Stimulated activated CD4-positive, alpha-beta T cell treated with anti-CD3 and anti-CD28 coated beads, Interleukin-12 subunit alpha, Interleukin-12 subunit beta, amount 100 ng/mL, for 4 hours (primary cell): ENCODE data around the gene RRP15.
A peak's percentile ranks its signal among the peaks of the same experiment; 100 is the strongest.

Source experiments
- DNase-seq: peaks from one replicate; pipeline ENCODE4 v3.0.0-alpha.2; 2020

Gene RRP15

DNA sequence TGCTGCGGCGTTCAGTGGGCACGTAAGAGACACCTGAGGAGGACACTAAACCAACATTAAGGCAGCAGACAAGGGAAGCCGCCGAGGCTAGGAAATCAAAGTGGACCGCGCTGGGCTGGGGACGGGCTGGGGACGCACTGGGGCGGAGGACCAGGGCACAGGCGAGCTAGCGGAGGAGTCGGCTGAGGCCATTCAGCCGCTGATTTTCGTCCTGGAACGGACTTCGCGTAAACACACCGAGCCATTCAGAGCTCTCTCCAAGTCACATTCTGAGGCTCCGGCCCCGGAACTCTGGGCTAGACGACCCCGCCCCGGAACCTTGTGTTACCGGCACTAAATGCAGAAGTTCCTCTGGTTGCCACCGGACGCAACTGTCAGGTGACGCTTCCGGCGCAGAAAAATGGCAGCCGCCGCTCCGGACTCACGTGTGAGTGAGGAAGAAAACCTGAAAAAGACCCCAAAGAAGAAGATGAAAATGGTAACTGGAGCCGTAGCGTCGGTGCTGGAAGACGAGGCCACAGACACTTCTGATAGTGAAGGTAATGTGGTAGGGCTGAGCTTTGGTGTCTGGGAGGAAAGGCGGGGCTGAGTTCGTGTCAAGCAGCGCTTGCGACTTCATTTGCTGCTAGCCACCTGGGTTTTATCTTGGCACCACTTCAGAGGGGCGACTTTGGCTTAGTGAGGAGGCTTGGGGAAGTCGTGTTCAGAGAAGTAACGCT is at the start of gene RRP15:
RRP15 (plus strand) TSS at position 377 of the 719 bp plus-strand sequence; CDS start at position 401, 24 bp downstream.
- peak; percentile 85 for DNase-seq

DNA sequence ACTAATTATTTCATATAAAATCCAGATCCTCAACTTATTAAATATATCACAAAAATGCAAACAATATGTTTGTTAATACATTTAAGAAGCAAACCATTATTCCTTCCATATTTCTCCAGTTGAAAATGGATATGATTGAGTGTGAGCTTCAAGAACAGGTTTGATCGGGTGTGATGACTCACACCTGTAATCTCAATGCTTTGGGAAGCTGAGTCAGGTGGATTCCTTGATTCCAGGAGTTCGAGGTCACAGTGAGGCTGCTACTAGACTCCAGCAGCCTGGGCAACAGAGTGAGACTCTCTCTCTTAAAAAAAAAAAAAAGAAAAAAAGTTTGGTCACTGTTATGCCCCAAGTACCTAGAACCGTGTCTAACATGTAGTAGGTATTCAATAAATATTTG is 42.9 kb upstream of the RRP15 start:
- no peak for DNase-seq

GRCh38 chr1:218247339-218247738 is 37.8 kb upstream of the RRP15 start:
- DNase-seq = no peak

DNA sequence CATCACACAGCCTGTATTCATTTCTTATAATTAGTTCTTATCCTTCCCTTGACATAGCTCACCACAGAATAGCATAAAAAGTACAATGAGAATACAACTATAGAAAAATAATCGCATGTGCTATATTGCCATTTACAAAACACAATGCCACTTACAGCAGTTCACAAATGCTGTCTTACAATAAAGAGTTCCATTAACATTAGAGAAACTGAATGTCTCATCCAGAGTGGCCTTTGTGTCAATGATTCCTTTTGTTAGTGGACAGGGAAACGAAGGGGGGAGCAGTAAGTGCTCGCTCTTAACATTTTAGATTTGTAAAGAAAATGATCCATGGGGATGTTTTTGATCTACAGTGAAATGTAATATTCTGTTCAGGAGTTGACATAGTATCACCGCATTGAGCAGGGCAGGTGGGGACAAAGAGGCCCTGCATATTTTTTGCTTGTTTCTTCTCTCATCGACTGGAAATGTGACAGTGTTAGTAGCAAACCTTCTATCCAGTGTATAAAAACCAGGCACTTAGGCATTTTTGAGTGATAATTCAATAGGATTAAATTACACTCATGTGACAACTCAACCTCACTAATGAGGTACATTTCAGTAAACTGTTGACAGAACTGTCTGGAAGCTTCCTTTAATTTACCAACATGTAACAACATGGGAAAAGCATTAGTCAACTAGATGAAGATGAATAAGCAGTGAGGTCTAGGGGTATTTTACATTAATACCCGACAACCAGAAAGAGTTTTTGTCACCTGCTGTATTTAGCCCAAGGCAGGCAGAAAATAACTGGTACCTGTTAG is 35.6 kb upstream of the RRP15 start:
- no peak for DNase-seq

GRCh38 chr1:218250492-218250891 is 34.6 kb upstream of the RRP15 start:
- no peak for DNase-seq

DNA sequence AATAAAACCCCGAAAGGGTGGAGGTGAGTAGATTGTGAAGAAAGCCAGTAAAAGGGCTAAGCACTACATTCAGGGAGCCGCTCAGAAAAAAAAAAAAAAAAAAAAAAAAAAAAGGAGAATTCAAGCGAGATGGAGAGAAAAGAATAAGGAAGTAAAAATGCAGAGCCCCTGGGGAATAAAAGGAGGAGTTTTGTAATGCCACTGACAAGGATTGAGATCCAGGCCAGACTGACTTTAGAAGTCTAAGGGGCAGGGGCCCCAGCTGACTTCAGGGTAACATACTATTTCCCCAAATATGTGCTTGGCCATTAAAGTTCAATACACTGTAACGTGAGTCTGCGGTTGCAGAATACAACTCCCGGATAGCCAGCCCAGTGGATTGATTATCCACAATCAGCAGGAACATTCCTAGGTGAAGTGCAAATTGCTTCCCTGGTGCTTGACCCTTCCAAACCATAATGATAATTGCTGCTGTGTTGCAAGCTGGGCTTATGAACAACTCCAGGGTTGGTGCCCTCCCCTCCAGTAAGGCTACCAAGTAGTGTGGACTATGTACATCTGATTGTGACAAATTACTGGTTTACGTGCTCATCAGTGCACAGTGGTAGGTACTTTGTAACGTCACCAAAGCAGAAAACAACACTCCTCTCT is 30.7 kb upstream of the RRP15 start:
- DNase-seq = no peak

DNA sequence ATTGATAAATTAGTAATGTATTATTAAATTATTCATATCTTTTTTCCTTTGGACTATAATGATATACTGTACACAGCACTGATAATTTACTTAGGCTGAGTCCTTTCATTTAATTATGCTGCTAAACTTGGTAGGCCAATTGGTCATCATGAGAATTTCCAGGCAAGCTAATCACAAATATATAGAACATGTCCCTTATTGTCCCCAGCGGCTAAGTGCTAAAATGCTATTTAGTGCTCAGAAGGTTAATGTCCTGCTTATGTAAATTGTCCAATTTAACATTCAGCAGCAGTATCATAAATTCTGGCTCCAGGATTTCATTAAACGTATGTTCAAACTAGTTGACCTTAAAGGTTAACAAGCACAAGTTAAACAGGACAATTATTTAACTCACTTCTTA is 30.0 kb upstream of the RRP15 start:
- no peak for DNase-seq

DNA sequence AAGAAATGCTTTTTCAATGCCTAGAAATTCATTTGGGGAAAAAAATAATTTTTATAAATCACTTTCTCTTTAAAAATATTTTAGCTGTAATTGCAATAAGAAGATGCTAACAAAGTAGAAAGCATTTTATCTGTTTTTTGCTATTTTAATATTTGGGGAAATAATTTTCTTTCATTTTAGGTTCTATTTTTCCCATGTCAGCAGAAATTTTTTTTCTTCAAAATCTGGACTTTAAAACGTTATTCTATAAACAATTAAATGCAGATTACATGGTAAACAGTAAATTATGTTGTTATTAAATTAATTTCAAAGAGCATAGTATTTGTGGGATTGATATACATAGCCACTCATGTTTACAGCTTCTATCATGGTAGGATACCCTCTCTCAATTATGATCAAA is 27.7 kb upstream of the RRP15 start:
- DNase-seq = no peak

DNA sequence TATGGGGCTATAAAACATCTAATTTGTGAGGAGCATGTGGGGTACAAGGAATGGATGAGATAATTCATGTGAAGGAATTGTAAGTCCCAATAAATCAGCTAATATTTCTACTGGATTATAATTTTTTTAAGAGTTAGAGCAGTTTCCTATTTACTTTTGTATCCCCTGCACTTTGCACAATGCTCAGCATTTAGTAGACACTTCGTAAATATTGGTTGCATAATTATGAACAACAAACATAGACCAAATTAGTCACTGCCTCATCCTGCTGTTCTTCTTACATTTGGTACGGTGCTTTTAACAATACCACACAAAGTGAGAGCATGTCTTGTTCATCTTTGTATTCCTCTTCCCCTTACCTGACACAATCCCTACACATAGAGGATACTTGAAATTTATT is 27.1 kb upstream of the RRP15 start:
- DNase-seq = no peak

DNA sequence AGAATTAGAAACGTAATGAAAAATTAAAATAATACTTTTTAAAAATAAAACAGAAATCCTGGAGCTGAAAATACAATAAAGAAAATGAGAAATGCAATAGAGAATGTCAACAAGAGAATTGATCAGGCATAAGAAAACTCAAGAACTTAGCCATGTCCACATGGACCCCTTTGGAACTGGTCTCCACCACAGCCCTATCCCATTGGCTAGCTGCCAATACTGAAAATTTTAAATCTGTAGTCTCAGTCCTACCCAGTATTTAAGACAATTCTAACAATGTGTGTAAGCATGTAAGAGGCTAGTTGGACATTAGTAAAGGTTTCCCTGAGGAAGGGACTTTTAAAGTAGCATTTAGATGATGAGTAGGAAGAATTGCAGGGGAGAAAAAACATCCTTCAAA is 25.8 kb upstream of the RRP15 start:
- DNase-seq = no peak

DNA sequence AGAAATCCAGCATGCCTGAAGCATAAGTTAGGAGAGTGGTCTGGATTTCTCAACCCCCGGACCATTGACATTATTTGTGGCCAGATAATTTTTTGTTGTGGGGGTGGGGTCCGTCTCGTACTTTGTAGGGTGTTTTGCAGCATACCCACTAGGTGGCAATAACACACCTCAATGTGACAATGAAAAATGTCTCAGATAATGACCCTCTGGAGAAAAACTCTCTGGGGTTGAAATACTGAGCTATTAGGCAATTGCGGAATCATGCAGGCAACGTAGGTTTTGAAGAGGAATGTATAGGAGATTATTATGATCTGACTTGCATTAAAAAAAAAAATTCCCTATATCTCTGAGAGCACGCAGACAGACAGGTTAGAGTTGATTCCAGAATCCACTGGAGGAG is 25.3 kb upstream of the RRP15 start:
- DNase-seq = no peak

- no peak for DNase-seq
Observed at GRCh38 chr1:218262259-218262658, 22.8 kb upstream of the RRP15 start.

DNA sequence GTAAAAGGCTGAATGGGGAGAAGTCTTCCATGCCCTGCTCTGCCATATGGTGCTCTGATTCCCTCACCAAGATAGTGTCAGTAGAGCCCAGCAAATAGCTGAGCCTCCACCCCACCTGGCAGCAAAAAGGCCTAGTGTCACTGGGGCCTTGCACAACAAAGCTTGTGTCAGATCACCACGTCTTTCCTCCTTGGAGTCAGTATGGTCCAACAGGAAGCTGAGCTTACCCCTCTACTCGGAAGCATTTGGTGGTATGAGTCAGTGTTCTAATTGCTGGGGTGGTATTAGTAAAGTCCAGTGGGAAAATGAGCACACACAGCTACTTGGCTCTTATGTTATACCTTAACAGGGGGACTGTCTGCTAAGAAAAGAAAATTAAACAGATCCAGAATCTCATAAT is 18.7 kb upstream of the RRP15 start:
- no peak for DNase-seq

- no peak for DNase-seq
Observed at GRCh38 chr1:218272366-218272765, 12.7 kb upstream of the RRP15 start.

- DNase-seq = no peak
Observed at GRCh38 chr1:218273762-218274479, 11.2 kb upstream of the RRP15 start.

DNA sequence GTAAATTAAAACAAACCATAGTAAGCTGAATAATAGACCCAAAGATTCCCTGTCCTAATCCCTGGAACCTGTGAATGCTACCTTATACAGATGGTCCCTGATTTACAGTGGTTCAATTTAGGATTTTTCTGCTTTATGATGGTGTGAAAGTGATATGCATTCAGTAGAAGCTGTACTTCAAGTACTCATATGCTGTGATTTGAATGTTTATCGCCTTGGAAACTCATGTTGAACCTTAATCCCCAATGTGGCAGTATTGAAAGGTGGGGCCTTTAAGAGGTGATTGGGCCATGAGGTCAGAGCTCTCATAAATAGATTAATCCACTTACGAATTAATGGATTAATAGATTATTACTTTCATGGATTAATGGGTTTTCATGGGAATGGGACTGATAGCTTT is 10.6 kb upstream of the RRP15 start:
- no peak for DNase-seq

GRCh38 chr1:218275823-218276222 is 9.3 kb upstream of the RRP15 start:
- DNase-seq = no peak

DNA sequence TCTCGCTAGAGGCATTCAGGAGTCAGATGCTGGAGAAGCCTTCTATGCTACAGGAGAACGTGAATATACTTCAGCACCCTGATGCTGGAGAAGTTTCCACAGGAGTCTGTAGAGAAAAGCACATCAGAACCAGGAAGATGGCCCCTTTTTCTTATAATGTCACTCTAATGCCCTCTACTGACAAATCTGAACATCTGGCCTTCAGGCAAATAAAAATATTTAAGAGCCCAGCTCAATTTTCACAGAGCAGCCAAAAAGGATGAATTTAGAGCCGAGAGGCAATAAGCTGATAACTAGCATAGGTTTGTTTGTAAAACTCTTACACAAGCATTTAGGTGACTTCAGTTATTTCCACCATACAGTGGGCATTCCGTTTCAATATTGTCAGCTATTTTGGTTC is 3.8 kb upstream of the RRP15 start:
- DNase-seq = no peak

GRCh38 chr1:218284377-218284916 is 646 bp upstream of the RRP15 start:
- no peak for DNase-seq

GRCh38 chr1:218292515-218292914 is 7.4 kb downstream of the RRP15 start:
- no peak for DNase-seq

DNA sequence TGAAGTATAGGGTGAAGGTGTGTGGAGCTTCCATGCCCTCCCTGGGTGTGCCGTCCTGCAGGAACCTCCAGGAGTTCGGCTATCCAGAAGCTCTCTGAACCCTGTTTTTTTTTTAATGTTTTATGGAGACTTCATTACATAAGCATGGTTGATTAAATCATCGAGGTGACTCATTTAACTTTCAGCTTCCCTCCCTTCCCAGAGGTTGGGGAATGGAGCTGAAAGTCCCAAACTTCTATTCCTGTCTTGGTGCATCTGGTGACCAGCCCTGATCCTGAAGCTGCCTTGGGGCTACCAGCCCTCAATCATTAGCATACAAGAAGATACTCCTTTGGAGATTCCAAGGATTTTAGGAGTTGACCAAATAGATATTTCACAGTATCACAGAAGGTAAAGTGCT is 9.5 kb downstream of the RRP15 start:
- DNase-seq = no peak

DNA sequence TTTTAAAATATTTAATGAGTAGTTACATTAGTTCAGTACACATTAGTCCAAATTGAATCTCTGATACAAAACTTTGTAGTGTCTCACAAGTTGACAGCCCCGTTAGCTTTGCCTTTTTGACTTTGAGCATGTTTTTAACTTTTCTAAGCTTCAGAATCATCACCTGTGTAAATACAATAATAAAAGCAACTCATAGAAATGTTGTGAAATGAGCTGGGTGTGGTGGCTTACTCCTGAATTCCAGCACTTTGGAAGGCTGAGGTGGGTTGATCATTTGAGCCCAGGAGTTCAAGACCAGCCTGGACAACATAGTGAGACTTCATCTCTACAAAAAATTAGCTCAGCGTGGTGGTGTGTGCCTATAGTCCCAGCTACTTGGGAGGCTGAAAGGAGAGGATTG is 11.1 kb downstream of the RRP15 start:
- DNase-seq = no peak

DNA sequence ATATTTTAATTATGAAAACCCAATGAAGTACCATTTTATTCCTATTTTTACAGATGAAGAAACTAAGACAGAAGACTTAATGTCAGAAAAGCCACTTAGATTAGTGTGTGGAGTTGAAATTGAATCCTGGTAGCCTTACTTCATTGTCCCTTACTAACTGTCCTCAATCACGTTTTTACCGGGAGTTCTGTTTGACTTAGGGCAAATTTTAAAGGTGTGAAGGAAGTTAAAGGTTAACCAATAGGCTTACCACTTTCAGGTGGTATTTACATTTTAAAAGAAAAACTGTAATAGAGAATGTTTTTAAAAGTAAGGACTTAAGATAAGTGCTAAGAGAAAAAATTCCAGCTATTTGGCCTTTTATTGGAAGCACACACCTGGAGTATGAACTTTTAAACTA is 12.4 kb downstream of the RRP15 start:
- no peak for DNase-seq
